ENCODE results near the gene NCAPG2.

- TF ChIP-seq, protein P1, sequence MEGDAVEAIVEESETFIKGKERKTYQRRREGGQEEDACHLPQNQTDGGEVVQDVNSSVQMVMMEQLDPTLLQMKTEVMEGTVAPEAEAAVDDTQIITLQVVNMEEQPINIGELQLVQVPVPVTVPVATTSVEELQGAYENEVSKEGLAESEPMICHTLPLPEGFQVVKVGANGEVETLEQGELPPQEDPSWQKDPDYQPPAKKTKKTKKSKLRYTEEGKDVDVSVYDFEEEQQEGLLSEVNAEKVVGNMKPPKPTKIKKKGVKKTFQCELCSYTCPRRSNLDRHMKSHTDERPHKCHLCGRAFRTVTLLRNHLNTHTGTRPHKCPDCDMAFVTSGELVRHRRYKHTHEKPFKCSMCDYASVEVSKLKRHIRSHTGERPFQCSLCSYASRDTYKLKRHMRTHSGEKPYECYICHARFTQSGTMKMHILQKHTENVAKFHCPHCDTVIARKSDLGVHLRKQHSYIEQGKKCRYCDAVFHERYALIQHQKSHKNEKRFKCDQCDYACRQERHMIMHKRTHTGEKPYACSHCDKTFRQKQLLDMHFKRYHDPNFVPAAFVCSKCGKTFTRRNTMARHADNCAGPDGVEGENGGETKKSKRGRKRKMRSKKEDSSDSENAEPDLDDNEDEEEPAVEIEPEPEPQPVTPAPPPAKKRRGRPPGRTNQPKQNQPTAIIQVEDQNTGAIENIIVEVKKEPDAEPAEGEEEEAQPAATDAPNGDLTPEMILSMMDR (IDR thresholded peaks at IDR 0.05), result no peak
- no peak for TF ChIP-seq NR3C1 (IDR thresholded peaks at IDR 0.05)
- TF ChIP-seq PHF8 (IDR thresholded peaks at IDR 0.05; ENCODE audit: borderline replicate concordance, low read depth), result no peak
- no peak for TF ChIP-seq POLR2A (IDR thresholded peaks at IDR 0.05; ENCODE audit: low read length)
- no peak for TF ChIP-seq REST (IDR thresholded peaks at IDR 0.05)
- no peak for TF ChIP-seq EP300 (IDR thresholded peaks at IDR 0.05)
- TF ChIP-seq CEBPB (IDR thresholded peaks at IDR 0.05), result no peak
- TF ChIP-seq, protein P2, sequence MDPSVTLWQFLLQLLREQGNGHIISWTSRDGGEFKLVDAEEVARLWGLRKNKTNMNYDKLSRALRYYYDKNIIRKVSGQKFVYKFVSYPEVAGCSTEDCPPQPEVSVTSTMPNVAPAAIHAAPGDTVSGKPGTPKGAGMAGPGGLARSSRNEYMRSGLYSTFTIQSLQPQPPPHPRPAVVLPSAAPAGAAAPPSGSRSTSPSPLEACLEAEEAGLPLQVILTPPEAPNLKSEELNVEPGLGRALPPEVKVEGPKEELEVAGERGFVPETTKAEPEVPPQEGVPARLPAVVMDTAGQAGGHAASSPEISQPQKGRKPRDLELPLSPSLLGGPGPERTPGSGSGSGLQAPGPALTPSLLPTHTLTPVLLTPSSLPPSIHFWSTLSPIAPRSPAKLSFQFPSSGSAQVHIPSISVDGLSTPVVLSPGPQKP (IDR thresholded peaks at IDR 0.05; ENCODE audit: low read depth, low read length), result no peak
- TF ChIP-seq RFX5 (IDR thresholded peaks at IDR 0.05), result no peak
- no peak for TF ChIP-seq MYC (IDR thresholded peaks at IDR 0.05; ENCODE audit: borderline replicate concordance, low read length)
- TF ChIP-seq, protein P3, sequence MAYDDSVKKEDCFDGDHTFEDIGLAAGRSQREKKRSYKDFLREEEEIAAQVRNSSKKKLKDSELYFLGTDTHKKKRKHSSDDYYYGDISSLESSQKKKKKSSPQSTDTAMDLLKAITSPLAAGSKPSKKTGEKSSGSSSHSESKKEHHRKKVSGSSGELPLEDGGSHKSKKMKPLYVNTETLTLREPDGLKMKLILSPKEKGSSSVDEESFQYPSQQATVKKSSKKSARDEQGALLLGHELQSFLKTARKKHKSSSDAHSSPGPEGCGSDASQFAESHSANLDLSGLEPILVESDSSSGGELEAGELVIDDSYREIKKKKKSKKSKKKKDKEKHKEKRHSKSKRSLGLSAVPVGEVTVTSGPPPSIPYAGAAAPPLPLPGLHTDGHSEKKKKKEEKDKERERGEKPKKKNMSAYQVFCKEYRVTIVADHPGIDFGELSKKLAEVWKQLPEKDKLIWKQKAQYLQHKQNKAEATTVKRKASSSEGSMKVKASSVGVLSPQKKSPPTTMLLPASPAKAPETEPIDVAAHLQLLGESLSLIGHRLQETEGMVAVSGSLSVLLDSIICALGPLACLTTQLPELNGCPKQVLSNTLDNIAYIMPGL (CRISPR knock-in tag; IDR thresholded peaks at IDR 0.05; ENCODE audit: borderline replicate concordance), result no peak
- TF ChIP-seq, protein P4, sequence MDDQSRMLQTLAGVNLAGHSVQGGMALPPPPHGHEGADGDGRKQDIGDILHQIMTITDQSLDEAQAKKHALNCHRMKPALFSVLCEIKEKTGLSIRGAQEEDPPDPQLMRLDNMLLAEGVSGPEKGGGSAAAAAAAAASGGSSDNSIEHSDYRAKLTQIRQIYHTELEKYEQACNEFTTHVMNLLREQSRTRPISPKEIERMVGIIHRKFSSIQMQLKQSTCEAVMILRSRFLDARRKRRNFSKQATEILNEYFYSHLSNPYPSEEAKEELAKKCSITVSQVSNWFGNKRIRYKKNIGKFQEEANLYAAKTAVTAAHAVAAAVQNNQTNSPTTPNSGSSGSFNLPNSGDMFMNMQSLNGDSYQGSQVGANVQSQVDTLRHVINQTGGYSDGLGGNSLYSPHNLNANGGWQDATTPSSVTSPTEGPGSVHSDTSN (IDR thresholded peaks at IDR 0.05), result no peak
- no peak for TF ChIP-seq RAD21 (conservative IDR thresholded peaks at IDR 0.05 in 1 of 2, IDR thresholded peaks at IDR 0.05 in 1 of 2)
- TF ChIP-seq RNF2 (IDR thresholded peaks at IDR 0.05; ENCODE audit: borderline replicate concordance, low read depth), result no peak
Observed at GRCh38 chr7:158602905-158603772, 101.5 kb downstream of the NCAPG2 start.
